GM12878 (cell line): ENCODE measurements around the gene PEX1. TPM values are rescaled to one million over a fixed set of nuclear protein-coding genes. Genes with fewer than 3 reads are reported as not detected.

Experiments
- ATAC-seq: fragments of 200-7000 bp; cut with Tn5 transposase; 3 replicates; pipeline ENCODE4 v1.9.1; 2020; ENCODE audit warnings: mild to moderate bottlenecking, moderate library complexity
- BruUV-seq: library from RNA; stranded (reverse); fragments of 400-500 nt; replicated peaks from 2 replicates; lab custom pipeline; 2021; lab: Mats Ljungman, UMichigan
- CTCF ChIA-PET: fragments of 300-600 bp; sonication (Branson Sonifier 250); formaldehyde crosslinking; extraction: SDS; loops from one replicate; lab custom pipeline; 2021; ENCODE audit warnings: inconsistent platforms; lab: Yijun Ruan, JAX
- POLR2A ChIA-PET: fragments of 350-600 bp; formaldehyde crosslinking; extraction: SDS; loops from one replicate; lab custom pipeline; 2021; ENCODE audit warnings: inconsistent platforms; lab: Charles Lee
- RAD21 ChIA-PET: fragments of 300-600 bp; sonication (Branson Sonifier 250); formaldehyde crosslinking; loops from one replicate; lab custom pipeline; 2023; ENCODE audit warnings: antibody characterized with exemption; ENCODE audit not compliant: unreplicated experiment; lab: Charles Lee
- SMC1A ChIA-PET: fragments of 300-600 bp; sonication (Branson Sonifier 250); formaldehyde crosslinking; loops from one replicate; lab custom pipeline; 2023; ENCODE audit not compliant: unreplicated experiment, uncharacterized antibody; lab: Charles Lee
- DNase-seq: peaks from one replicate; pipeline ENCODE4 v3.0.0-alpha.2; 2011; ENCODE audit warnings: low read depth, low spot score
- FAIRE-seq: peaks from 3 replicates; lab custom pipeline; 2011; peaks lifted over from hg19 to GRCh38; lab: Jason Lieb, UNC
- H2AFZ ChIP-seq: 2 replicates; pipeline ENCODE4 v1.6.0; 2011; ENCODE audit warnings: low read depth, low read length, control low read depth; ENCODE audit not compliant: control insufficient read depth
- H3K27ac ChIP-seq: 2 replicates; pipeline ENCODE4 v1.5.1; 2011; ENCODE audit warnings: control low read depth; ENCODE audit not compliant: control insufficient read depth, insufficient read depth
- H3K27me3 ChIP-seq, 2 experiments: replicated peaks in 1 of 2; 2 replicates each; pipeline versions ENCODE4 v1.6.0 to v1.6.1; 2011; ENCODE audit warnings: low read length in 1 of 2; ENCODE audit not compliant: control insufficient read depth in 2 of 2, insufficient read depth in 2 of 2
- H3K36me3 ChIP-seq, 2 experiments: 2 replicates each; pipeline ENCODE4 v1.5.1; 2011; ENCODE audit warnings: low read length in 1 of 2; ENCODE audit not compliant: control insufficient read depth in 2 of 2, insufficient read depth in 2 of 2
- H3K4me1 ChIP-seq: 2 replicates; pipeline ENCODE4 v1.6.1; 2011; ENCODE audit warnings: mild to moderate bottlenecking, low read length, moderate library complexity, mixed read lengths; ENCODE audit not compliant: control insufficient read depth, insufficient read depth
- H3K4me2 ChIP-seq: 2 replicates; pipeline ENCODE4 v1.6.0; 2011; ENCODE audit warnings: control low read depth; ENCODE audit not compliant: control insufficient read depth, insufficient read depth
- H3K4me3 ChIP-seq: fragments of 200-600 bp; sonication (generic); 2 replicates; pipeline ENCODE4 v1.5.1; 2016
- H3K79me2 ChIP-seq: 2 replicates; pipeline ENCODE4 v1.6.0; 2011; ENCODE audit warnings: low read length; ENCODE audit not compliant: control insufficient read depth, insufficient read depth
- H3K9ac ChIP-seq: 2 replicates; pipeline ENCODE4 v1.8.0; 2011; ENCODE audit warnings: low read length, control low read depth, mixed read lengths; ENCODE audit not compliant: control insufficient read depth, insufficient read depth
- H3K9me3 ChIP-seq: replicated peaks from 3 replicates; pipeline ENCODE4 v1.5.1; 2011; ENCODE audit warnings: mild to moderate bottlenecking, low read length; ENCODE audit not compliant: control insufficient read depth, insufficient read depth
- H4K20me1 ChIP-seq: 2 replicates; pipeline ENCODE4 v1.6.0; 2011; ENCODE audit not compliant: control insufficient read depth, insufficient read depth
- BHLHE40 ChIP-seq, 2 experiments: fragments of 450-650 bp in 1 of 2; IDR thresholded peaks; 2 replicates each; pipeline ENCODE4 v1.6.1; 2011 to 2017; ENCODE audit warnings: low read depth in 2 of 2, borderline replicate concordance in 1 of 2, improper control_type of control experiment in 1 of 2, low read length in 1 of 2, mild to moderate bottlenecking in 1 of 2
- CBX3 ChIP-seq: fragments of 200-600 bp; sonication (generic); IDR thresholded peaks from 2 replicates; pipeline ENCODE4 v1.6.1; 2016; ENCODE audit warnings: low read depth, borderline replicate concordance
- EED ChIP-seq: sonication (generic); IDR thresholded peaks from 2 replicates; pipeline ENCODE4 v1.6.1; 2016; ENCODE audit warnings: antibody characterized with exemption, low read depth
- FOS ChIP-seq: IDR thresholded peaks from 3 replicates; pipeline ENCODE4 v1.6.1; 2011; ENCODE audit warnings: borderline replicate concordance; ENCODE audit not compliant: insufficient read length; ENCODE audit errors: extremely low read depth
- IKZF2 ChIP-seq, 2 experiments: fragments of 450-650 bp; IDR thresholded peaks; 2 replicates each; pipeline ENCODE4 v1.6.1; 2017; ENCODE audit warnings: mild to moderate bottlenecking in 2 of 2, moderate library complexity in 2 of 2
- LARP7 ChIP-seq: fragments of 450-650 bp; IDR thresholded peaks from 2 replicates; pipeline ENCODE4 v1.6.1; 2017; ENCODE audit warnings: mild to moderate bottlenecking
- MAX ChIP-seq: IDR thresholded peaks from 2 replicates; pipeline ENCODE4 v1.6.1; 2012; ENCODE audit warnings: low read depth, low read length, improper control_type of control experiment
- MEF2A ChIP-seq: IDR thresholded peaks from 2 replicates; pipeline ENCODE4 v1.6.1; 2011; ENCODE audit warnings: low read depth, mild to moderate bottlenecking, low read length, moderate library complexity; ENCODE audit not compliant: insufficient read depth
- MYB ChIP-seq: fragments of 150-350 bp; IDR thresholded peaks from 2 replicates; pipeline ENCODE4 v1.6.1; 2014; ENCODE audit warnings: mild to moderate bottlenecking, low read depth, low read length, borderline replicate concordance
- NFYB ChIP-seq: IDR thresholded peaks from 2 replicates; pipeline ENCODE4 v1.6.1; 2011; ENCODE audit warnings: low read depth, mild to moderate bottlenecking, low read length, improper control_type of control experiment, moderate library complexity; ENCODE audit not compliant: insufficient read depth
- REST ChIP-seq: IDR thresholded peaks from 2 replicates; pipeline ENCODE4 v1.6.1; 2012; ENCODE audit warnings: mild to moderate bottlenecking, low read depth, low read length
- RUNX3 ChIP-seq: IDR thresholded peaks from 2 replicates; pipeline ENCODE4 v1.6.1; 2012; ENCODE audit warnings: low read length, inconsistent platforms
- ZBED1 ChIP-seq: IDR thresholded peaks from 2 replicates; pipeline ENCODE4 v1.6.1; 2016; ENCODE audit warnings: borderline replicate concordance
- ZNF384 ChIP-seq: IDR thresholded peaks from 2 replicates; pipeline ENCODE4 v1.6.1; 2012; ENCODE audit warnings: low read depth, mild to moderate bottlenecking, low read length, improper control_type of control experiment, borderline replicate concordance
- WGBS: methylation state at CpG from one replicate; pipeline ENCODE4 v1.1.6; 2016; ENCODE audit warnings: low lambda C conversion rate; ENCODE audit not compliant: insufficient replicate concordance, insufficient coverage; ENCODE audit errors: missing lambda C conversion rate; 5-methylcytosine and 5-hydroxymethylcytosine counted together
- in situ Hi-C: fragments of 300-500 bp; cut with MboI; formaldehyde crosslinking; loops from 9 replicates; pipeline ENCODE4 v1.14.3; 2018; ENCODE audit warnings: mixed read lengths
- intact Hi-C: fragments of 100-400 bp; cut with micrococcal nuclease; formaldehyde crosslinking; loops from one replicate; pipeline ENCODE4 v1.14.2; 2022; ENCODE audit not compliant: unreplicated experiment
- polyA plus RNA-seq, 11 experiments: library from polyadenylated mRNA; depleted of rRNA in 4 of 11; unstranded in 6 of 11; stranded (reverse) in 5 of 11; fragments of >200 nt; fragmentation: Nextera tagmentation in 4 of 11; fragmentation: Illumina TruSeq in 1 of 11; extraction: Ambion mirVana in 4 of 11; extraction: Trizol in 1 of 11; gene quantifications; 1 replicate in 1 of 11; 2 replicates in 10 of 11; pipeline versions ENCODE4 v1.2.1 to v1.2.3, GENCODE V29; 2011 to 2016; ENCODE audit warnings: inconsistent platforms in 2 of 11, missing spikeins in 2 of 11, low read depth in 1 of 11
- total RNA-seq, 4 experiments: library from RNA; depleted of rRNA in 3 of 4; stranded (reverse); fragments of >200 nt in 3 of 4; fragmentation: Illumina TruSeq in 1 of 4; extraction: Trizol in 1 of 4; gene quantifications; 2 replicates each; pipeline versions ENCODE4 v1.2.1 to v1.2.3, GENCODE V29; 2013 to 2021
- TF ChIP-seq, protein P1 (sequence below): fragments of 150-350 bp; IDR thresholded peaks from 2 replicates; pipeline ENCODE4 v1.6.1; 2014; ENCODE audit warnings: mild to moderate bottlenecking, low read depth, low read length

Gene PEX1
- total and polyA plus RNA-seq, 10 of the 15 experiments (the other 5 are each of a cell fraction or from before 2014, with no cell fraction given): 6.7 to 22.9 (median 15.4) TPM

GRCh38 chr7:92451645-92452044 lies 76.7 kb downstream of the PEX1 start:
- CTCF ChIA-PET: interaction anchor here (1.4 to 2.0 kb wide), 3 partner anchors 10 to 622 kb away, joined by 4 to 12 read pairs (median 7); no protein-coding TSS in a partner anchor
- H3K4me3 ChIP-seq: no peak overlapping the region
- no peaks in the 10 kb centered on the region for H4K20me1 ChIP-seq
- H3K4me1 ChIP-seq: no peaks in the 10 kb centered on the region
- peaks cover 2 to 23% of the 10 kb centered on the region in 2 experiments for H3K36me3 ChIP-seq
- H3K9me3 ChIP-seq: no peaks in the 10 kb centered on the region
- H3K27me3 ChIP-seq: no peaks in the 10 kb centered on the region
- no peak for DNase-seq
- SMC1A ChIA-PET: interaction anchor here (1.1 to 1.5 kb wide), 2 partner anchors 10 to 623 kb away, joined by 3 read pairs; no protein-coding TSS in a partner anchor
- POLR2A ChIA-PET: no interaction called here
- intact Hi-C loops: no loop called here
- no peak for TF ChIP-seq BHLHE40 (IDR thresholded peaks at IDR 0.05; ENCODE audit: borderline replicate concordance in 1 of 2, low read depth in 2 of 2, low read length in 1 of 2)
- TF ChIP-seq EED: no peak
- no peak for TF ChIP-seq ZBED1
- no peak for TF ChIP-seq FOS
- TF ChIP-seq MAX: no peak
- no peak for TF ChIP-seq ZNF384
- no peak for TF ChIP-seq IKZF2 (IDR thresholded peaks at IDR 0.05)
- TF ChIP-seq MYB: no peak
- no peak for TF ChIP-seq LARP7
- TF ChIP-seq, protein P1, sequence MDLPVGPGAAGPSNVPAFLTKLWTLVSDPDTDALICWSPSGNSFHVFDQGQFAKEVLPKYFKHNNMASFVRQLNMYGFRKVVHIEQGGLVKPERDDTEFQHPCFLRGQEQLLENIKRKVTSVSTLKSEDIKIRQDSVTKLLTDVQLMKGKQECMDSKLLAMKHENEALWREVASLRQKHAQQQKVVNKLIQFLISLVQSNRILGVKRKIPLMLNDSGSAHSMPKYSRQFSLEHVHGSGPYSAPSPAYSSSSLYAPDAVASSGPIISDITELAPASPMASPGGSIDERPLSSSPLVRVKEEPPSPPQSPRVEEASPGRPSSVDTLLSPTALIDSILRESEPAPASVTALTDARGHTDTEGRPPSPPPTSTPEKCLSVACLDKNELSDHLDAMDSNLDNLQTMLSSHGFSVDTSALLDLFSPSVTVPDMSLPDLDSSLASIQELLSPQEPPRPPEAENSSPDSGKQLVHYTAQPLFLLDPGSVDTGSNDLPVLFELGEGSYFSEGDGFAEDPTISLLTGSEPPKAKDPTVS: no peak
- TF ChIP-seq NFYB: no peak
- no peak for TF ChIP-seq REST
- TF ChIP-seq MEF2A: no peak
- no peak for TF ChIP-seq CBX3
- TF ChIP-seq RUNX3: no peak
- RAD21 ChIA-PET: no interaction called here
- in situ Hi-C loops: no loop called here
- H2AFZ ChIP-seq: no peak overlapping the region
- peaks cover 17% of the 10 kb centered on the region for H3K79me2 ChIP-seq
- no peak overlapping the region for H3K27ac ChIP-seq
- ATAC-seq: no peak
- no peak for FAIRE-seq
- H3K9ac ChIP-seq: no peak overlapping the region
- WGBS: 94% methylated on average over 2 of the region's 2 CpGs
- H3K4me2 ChIP-seq: no peak overlapping the region
- no TSS peak for BruUV-seq
